Measurements from ENCODE around the gene SYCP1. TPM values are rescaled to one million over a fixed set of nuclear protein-coding genes. Genes with fewer than 3 reads are reported as not detected.
A peak's percentile ranks its signal among the peaks of the same experiment; 100 is the strongest.

The SYCP1 gene
- total and polyA plus RNA-seq, 2 of the 13 experiments (the other 11 are each of a cell fraction or from before 2014, with no cell fraction given), result not detected

DNA sequence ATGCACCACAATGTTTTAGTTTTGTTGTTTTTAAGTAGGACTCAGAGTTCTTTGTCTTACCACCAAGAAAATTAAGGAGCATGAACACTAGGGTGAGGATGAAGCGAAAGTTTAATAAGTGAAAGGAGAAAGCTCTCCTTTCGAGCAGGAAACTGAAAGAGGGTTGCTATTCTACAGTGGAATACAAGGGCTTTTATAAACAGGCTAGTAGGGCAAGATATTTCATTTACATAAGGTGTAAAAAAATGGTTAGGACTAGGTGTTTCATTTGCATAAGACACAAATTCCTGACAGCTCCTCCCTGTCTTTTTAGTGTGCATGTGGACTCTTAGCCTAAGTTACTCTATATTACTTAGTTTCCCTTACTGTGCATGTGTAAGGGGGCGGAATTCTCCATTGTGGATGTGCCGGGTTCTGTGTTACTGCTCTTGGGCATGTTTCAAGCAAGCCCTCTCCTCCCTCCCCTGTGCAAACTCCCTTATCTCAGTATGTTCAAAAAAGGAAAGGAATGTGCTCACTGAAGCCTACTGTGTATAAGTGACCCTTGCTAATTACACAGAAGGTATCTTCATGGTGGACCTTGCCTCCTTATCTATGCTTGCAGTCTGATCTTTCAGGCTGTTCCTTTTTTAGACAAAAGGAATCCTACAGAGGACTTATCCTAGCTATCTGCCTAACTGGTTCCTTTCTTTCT is 182.3 kb downstream of the SYCP1 start (continued):
- TF ChIP-seq, protein P1, sequence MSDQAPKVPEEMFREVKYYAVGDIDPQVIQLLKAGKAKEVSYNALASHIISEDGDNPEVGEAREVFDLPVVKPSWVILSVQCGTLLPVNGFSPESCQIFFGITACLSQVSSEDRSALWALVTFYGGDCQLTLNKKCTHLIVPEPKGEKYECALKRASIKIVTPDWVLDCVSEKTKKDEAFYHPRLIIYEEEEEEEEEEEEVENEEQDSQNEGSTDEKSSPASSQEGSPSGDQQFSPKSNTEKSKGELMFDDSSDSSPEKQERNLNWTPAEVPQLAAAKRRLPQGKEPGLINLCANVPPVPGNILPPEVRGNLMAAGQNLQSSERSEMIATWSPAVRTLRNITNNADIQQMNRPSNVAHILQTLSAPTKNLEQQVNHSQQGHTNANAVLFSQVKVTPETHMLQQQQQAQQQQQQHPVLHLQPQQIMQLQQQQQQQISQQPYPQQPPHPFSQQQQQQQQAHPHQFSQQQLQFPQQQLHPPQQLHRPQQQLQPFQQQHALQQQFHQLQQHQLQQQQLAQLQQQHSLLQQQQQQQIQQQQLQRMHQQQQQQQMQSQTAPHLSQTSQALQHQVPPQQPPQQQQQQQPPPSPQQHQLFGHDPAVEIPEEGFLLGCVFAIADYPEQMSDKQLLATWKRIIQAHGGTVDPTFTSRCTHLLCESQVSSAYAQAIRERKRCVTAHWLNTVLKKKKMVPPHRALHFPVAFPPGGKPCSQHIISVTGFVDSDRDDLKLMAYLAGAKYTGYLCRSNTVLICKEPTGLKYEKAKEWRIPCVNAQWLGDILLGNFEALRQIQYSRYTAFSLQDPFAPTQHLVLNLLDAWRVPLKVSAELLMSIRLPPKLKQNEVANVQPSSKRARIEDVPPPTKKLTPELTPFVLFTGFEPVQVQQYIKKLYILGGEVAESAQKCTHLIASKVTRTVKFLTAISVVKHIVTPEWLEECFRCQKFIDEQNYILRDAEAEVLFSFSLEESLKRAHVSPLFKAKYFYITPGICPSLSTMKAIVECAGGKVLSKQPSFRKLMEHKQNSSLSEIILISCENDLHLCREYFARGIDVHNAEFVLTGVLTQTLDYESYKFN (CRISPR knock-in tag; conservative IDR thresholded peaks at IDR 0.05), result peak; percentile 93
- TF ChIP-seq THAP7 (CRISPR knock-in tag; IDR thresholded peaks at IDR 0.05) (no peak), ATAD3A (CRISPR knock-in tag; IDR thresholded peaks at IDR 0.05) (no peak), TBX3 (IDR thresholded peaks at IDR 0.05; ENCODE audit: borderline replicate concordance) (no peak), ZBTB21 (CRISPR knock-in tag; IDR thresholded peaks at IDR 0.05) (no peak), ZNF451 (CRISPR knock-in tag; IDR thresholded peaks at IDR 0.05) (no peak), ZNF558 (CRISPR knock-in tag; IDR thresholded peaks at IDR 0.05; ENCODE audit: borderline replicate concordance) (no peak), CBX2 (IDR thresholded peaks at IDR 0.05; ENCODE audit: low read depth, low read length) (no peak), CBX2 (CRISPR knock-in tag; IDR thresholded peaks at IDR 0.05; ENCODE audit: low read depth) (no peak), ZNF318 (CRISPR knock-in tag; IDR thresholded peaks at IDR 0.05) (no peak), SMYD3 (CRISPR knock-in tag; IDR thresholded peaks at IDR 0.05) (no peak), ZNF446 (CRISPR knock-in tag; IDR thresholded peaks at IDR 0.05) (no peak), GFI1 (CRISPR knock-in tag; IDR thresholded peaks at IDR 0.05; ENCODE audit: borderline replicate concordance) (no peak), GATAD1 (CRISPR knock-in tag; IDR thresholded peaks at IDR 0.05) (no peak), MXI1 (IDR thresholded peaks at IDR 0.05; ENCODE audit: borderline replicate concordance, low read depth, low read length) (no peak), HNRNPLL (IDR thresholded peaks at IDR 0.05; ENCODE audit: low read depth, low read length, poor library complexity, severe bottlenecking) (no peak)
- TF ChIP-seq, protein P2, sequence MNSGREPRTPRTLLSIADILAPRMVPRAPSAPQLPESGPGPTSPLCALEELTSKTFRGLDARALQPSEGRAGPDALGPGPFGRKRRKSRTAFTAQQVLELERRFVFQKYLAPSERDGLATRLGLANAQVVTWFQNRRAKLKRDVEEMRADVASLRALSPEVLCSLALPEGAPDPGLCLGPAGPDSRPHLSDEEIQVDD (CRISPR knock-in tag; IDR thresholded peaks at IDR 0.05; ENCODE audit: borderline replicate concordance), result no peak
